Measurements from ENCODE around the gene HPCAL1. TPM values are rescaled to one million over a fixed set of nuclear protein-coding genes. Genes with fewer than 3 reads are reported as not detected.
A peak's percentile ranks its signal among the peaks of the same experiment; 100 is the strongest.

HPCAL1 gene
- total and polyA plus RNA-seq, 2 of the 4 experiments (the other 2 are of a cell fraction), result 8.2 to 33.7 TPM

GRCh38 chr2:10426726-10427617, 124.3 kb downstream of the HPCAL1 start:
- Histone ChIP-seq H3K4me3 (ENCODE audit: insufficient read depth, low read depth, low read length) (no peak overlapping the region), H2BK20ac (ENCODE audit: low read depth, low read length) (no peak overlapping the region), H3K36me3 (ENCODE audit: control insufficient read depth, insufficient read depth, low read length) (peaks cover 4% of the 10 kb centered on the region; the same call in 1 of the 2 replicates), H4K5ac (ENCODE audit: low read depth, low read length) (no peak overlapping the region), H3K4me2 (ENCODE audit: low read depth, low read length) (no peak overlapping the region), H2AK9ac (replicated peaks; ENCODE audit: low read depth, low read length, poor library complexity) (no peak overlapping the region), H3K4me1 (ENCODE audit: control insufficient read depth, insufficient read depth, low read length) (peaks cover 7% of the 10 kb centered on the region; the same call in 1 of the 2 replicates), H2BK120ac (ENCODE audit: low read depth, low read length) (no peak overlapping the region), H3K14ac (replicated peaks; ENCODE audit: low read depth, low read length) (no peak overlapping the region), H3K9me3 (ENCODE audit: control insufficient read depth, insufficient read depth, low read length) (no peaks in the 10 kb centered on the region), H3K9ac (ENCODE audit: low read depth, low read length) (no peak overlapping the region), H2AFZ (replicated peaks; ENCODE audit: low read length, poor library complexity) (peak overlapping the region; percentile 24), H2BK5ac (ENCODE audit: low read depth, low read length, poor library complexity, severe bottlenecking) (no peak overlapping the region), H3K4ac (ENCODE audit: low read depth, low read length) (no peak overlapping the region), H3K23ac (ENCODE audit: low read depth, low read length) (no peak overlapping the region), H3K27ac (ENCODE audit: insufficient read depth, low read length) (no peak overlapping the region), H3K27me3 (ENCODE audit: control insufficient read depth, insufficient read depth, low read length) (no peaks in the 10 kb centered on the region), H4K20me1 (ENCODE audit: insufficient read depth, low read length) (peaks cover 4% of the 10 kb centered on the region; the same call in 1 of the 2 replicates), H3K79me1 (ENCODE audit: low read depth in 1 of 2, low read length in 2 of 2) (no peaks in the 10 kb centered on the region), H4K91ac (ENCODE audit: insufficient read depth, low read depth, low read length) (no peak overlapping the region), H3K56ac (ENCODE audit: extremely low read depth, insufficient read depth, low read length) (no peak overlapping the region), H3K9me1 (ENCODE audit: insufficient read depth, low read length) (no peaks in the 10 kb centered on the region), H2BK15ac (ENCODE audit: low read depth, low read length) (no peak overlapping the region), H2AK5ac (ENCODE audit: low read depth, low read length) (no peak overlapping the region), H4K8ac (ENCODE audit: low read depth in 2 of 2, low read length in 2 of 2) (no peak overlapping the region), H3K18ac (ENCODE audit: low read depth, low read length) (no peak overlapping the region)
- dilution Hi-C loops (cut with HindIII; ENCODE audit: low sequenced_read_pairs, unreplicated experiment) (no loop called here), in situ Hi-C loops (cut with MboI; ENCODE audit: low sequenced_read_pairs) (loop anchor here (10.0 kb wide), 1 partner anchor 622 kb away; no protein-coding TSS in a partner anchor), intact Hi-C loops (cut with micrococcal nuclease) (no loop called here)
- ChIA-PET CTCF (no interaction called here), POLR2A (ENCODE audit: unreplicated experiment) (no interaction called here)
- no peak for DNase-seq
- TF ChIP-seq CHD1 (IDR thresholded peaks at IDR 0.05; ENCODE audit: low read depth, low read length), result no peak
- TF ChIP-seq CTCF (conservative IDR thresholded peaks at IDR 0.05; ENCODE audit: low read depth, low read length), result no peak
- no peak for TF ChIP-seq POLR2A (IDR thresholded peaks at IDR 0.05; ENCODE audit: low read depth, low read length)
- TF ChIP-seq RAD21 (IDR thresholded peaks at IDR 0.05; ENCODE audit: low read length), result no peak
- TF ChIP-seq MAZ (IDR thresholded peaks at IDR 0.05; ENCODE audit: borderline replicate concordance, low read depth, low read length), result no peak
- no peak for TF ChIP-seq ELK1 (IDR thresholded peaks at IDR 0.05; ENCODE audit: borderline replicate concordance, low read depth, low read length)
- ATAC-seq (ENCODE audit: low read depth), result peak; percentile 38; the same call in 1 of the 2 replicates
- WGBS, 2 experiments (ENCODE audit: extremely low coverage in 2 of 2, insufficient read length in 1 of 2), result 83% methylated on average over 22 of the region's 40 CpGs; no CpG with 5 or more reads in 1 of the 2 experiments
- BruUV-seq (replicated peaks), result no TSS peak
